ENCODE measurements around the gene TPSG1.

TPSG1 gene

DNA sequence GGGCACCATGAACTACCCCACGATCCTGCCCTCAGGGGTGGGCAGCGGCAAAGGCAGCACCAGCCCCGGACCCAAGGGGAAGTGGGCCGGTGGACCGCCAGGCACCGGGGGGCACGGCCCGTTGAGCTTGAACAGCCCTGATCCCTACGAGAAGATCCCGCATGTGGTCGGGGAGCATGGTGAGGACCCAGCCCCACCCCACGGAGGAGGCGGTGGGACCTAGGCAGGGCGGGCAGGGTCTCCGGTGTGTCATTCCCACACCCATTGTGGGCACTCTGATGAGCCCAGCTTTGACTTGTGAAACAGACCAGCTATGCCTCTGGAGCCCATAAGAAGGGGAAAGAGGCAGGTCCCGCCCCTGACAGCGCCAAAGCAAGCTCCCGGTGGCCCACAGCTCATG lies 22.8 kb downstream of the TPSG1 start:
- no peak for ATAC-seq
- TF ChIP-seq ZNF70 (CRISPR knock-in tag; IDR thresholded peaks at IDR 0.05) (no peak), ZFP3 (CRISPR knock-in tag; IDR thresholded peaks at IDR 0.05) (no peak), ESRRG (CRISPR knock-in tag; IDR thresholded peaks at IDR 0.05) (no peak), ZNF565 (CRISPR knock-in tag; conservative IDR thresholded peaks at IDR 0.05; ENCODE audit: low read depth) (no peak)
- TF ChIP-seq, protein P1, sequence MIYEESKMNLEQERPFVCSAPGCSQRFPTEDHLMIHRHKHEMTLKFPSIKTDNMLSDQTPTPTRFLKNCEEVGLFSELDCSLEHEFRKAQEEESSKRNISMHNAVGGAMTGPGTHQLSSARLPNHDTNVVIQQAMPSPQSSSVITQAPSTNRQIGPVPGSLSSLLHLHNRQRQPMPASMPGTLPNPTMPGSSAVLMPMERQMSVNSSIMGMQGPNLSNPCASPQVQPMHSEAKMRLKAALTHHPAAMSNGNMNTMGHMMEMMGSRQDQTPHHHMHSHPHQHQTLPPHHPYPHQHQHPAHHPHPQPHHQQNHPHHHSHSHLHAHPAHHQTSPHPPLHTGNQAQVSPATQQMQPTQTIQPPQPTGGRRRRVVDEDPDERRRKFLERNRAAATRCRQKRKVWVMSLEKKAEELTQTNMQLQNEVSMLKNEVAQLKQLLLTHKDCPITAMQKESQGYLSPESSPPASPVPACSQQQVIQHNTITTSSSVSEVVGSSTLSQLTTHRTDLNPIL (CRISPR knock-in tag; IDR thresholded peaks at IDR 0.05; ENCODE audit: low read depth), result no peak
- TF ChIP-seq, protein P2, sequence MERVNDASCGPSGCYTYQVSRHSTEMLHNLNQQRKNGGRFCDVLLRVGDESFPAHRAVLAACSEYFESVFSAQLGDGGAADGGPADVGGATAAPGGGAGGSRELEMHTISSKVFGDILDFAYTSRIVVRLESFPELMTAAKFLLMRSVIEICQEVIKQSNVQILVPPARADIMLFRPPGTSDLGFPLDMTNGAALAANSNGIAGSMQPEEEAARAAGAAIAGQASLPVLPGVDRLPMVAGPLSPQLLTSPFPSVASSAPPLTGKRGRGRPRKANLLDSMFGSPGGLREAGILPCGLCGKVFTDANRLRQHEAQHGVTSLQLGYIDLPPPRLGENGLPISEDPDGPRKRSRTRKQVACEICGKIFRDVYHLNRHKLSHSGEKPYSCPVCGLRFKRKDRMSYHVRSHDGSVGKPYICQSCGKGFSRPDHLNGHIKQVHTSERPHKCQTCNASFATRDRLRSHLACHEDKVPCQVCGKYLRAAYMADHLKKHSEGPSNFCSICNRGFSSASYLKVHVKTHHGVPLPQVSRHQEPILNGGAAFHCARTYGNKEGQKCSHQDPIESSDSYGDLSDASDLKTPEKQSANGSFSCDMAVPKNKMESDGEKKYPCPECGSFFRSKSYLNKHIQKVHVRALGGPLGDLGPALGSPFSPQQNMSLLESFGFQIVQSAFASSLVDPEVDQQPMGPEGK (CRISPR knock-in tag; IDR thresholded peaks at IDR 0.05; ENCODE audit: borderline replicate concordance), result no peak

DNA sequence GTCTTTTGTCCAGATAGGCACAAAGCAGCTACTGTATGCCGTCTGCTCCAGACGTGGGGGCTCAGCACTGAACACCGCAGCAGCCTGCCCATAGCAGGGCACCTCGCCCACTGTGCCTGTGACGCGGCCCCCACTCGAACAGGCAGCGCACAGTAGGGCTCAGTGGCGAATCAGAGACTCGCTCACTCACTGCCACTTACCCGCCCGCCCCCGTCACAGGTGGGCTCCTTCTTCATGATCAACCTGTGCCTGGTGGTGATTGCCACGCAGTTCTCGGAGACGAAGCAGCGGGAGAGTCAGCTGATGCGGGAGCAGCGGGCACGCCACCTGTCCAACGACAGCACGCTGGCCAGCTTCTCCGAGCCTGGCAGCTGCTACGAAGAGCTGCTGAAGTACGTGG lies 23.6 kb downstream of the TPSG1 start:
- ATAC-seq, result no peak

More for the DNA sequence above, 23.6 kb downstream of the TPSG1 start:
- TF ChIP-seq SNAI2 (CRISPR knock-in tag; IDR thresholded peaks at IDR 0.05) (no peak), ZNF565 (CRISPR knock-in tag; conservative IDR thresholded peaks at IDR 0.05; ENCODE audit: low read depth) (no peak), ZFP30 (CRISPR knock-in tag; IDR thresholded peaks at IDR 0.05) (no peak), ISL1 (CRISPR knock-in tag; IDR thresholded peaks at IDR 0.05) (no peak), ZC3H10 (CRISPR knock-in tag; IDR thresholded peaks at IDR 0.05) (no peak), CSDC2 (CRISPR knock-in tag; IDR thresholded peaks at IDR 0.05) (no peak), ARNTL (CRISPR knock-in tag; IDR thresholded peaks at IDR 0.05; ENCODE audit: borderline replicate concordance, low read depth) (no peak), ESRRG (CRISPR knock-in tag; IDR thresholded peaks at IDR 0.05) (no peak), ZFP3 (CRISPR knock-in tag; IDR thresholded peaks at IDR 0.05) (no peak), BACH2 (CRISPR knock-in tag; IDR thresholded peaks at IDR 0.05; ENCODE audit: borderline replicate concordance) (no peak), ZNF8 (CRISPR knock-in tag; IDR thresholded peaks at IDR 0.05) (no peak), ZNF70 (CRISPR knock-in tag; IDR thresholded peaks at IDR 0.05) (no peak), TOX (CRISPR knock-in tag; IDR thresholded peaks at IDR 0.05; ENCODE audit: borderline replicate concordance) (no peak), GLIS3 (CRISPR knock-in tag; IDR thresholded peaks at IDR 0.05) (no peak), OSR1 (CRISPR knock-in tag; IDR thresholded peaks at IDR 0.05) (no peak)
- TF ChIP-seq, protein P3, sequence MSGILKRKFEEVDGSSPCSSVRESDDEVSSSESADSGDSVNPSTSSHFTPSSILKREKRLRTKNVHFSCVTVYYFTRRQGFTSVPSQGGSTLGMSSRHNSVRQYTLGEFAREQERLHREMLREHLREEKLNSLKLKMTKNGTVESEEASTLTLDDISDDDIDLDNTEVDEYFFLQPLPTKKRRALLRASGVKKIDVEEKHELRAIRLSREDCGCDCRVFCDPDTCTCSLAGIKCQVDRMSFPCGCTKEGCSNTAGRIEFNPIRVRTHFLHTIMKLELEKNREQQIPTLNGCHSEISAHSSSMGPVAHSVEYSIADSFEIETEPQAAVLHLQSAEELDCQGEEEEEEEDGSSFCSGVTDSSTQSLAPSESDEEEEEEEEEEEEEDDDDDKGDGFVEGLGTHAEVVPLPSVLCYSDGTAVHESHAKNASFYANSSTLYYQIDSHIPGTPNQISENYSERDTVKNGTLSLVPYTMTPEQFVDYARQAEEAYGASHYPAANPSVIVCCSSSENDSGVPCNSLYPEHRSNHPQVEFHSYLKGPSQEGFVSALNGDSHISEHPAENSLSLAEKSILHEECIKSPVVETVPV (CRISPR knock-in tag; IDR thresholded peaks at IDR 0.05), result no peak
- TF ChIP-seq, protein P1 (CRISPR knock-in tag; IDR thresholded peaks at IDR 0.05; ENCODE audit: low read depth), result no peak
- TF ChIP-seq, protein P4, sequence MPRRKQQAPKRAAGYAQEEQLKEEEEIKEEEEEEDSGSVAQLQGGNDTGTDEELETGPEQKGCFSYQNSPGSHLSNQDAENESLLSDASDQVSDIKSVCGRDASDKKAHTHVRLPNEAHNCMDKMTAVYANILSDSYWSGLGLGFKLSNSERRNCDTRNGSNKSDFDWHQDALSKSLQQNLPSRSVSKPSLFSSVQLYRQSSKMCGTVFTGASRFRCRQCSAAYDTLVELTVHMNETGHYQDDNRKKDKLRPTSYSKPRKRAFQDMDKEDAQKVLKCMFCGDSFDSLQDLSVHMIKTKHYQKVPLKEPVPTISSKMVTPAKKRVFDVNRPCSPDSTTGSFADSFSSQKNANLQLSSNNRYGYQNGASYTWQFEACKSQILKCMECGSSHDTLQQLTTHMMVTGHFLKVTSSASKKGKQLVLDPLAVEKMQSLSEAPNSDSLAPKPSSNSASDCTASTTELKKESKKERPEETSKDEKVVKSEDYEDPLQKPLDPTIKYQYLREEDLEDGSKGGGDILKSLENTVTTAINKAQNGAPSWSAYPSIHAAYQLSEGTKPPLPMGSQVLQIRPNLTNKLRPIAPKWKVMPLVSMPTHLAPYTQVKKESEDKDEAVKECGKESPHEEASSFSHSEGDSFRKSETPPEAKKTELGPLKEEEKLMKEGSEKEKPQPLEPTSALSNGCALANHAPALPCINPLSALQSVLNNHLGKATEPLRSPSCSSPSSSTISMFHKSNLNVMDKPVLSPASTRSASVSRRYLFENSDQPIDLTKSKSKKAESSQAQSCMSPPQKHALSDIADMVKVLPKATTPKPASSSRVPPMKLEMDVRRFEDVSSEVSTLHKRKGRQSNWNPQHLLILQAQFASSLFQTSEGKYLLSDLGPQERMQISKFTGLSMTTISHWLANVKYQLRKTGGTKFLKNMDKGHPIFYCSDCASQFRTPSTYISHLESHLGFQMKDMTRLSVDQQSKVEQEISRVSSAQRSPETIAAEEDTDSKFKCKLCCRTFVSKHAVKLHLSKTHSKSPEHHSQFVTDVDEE (CRISPR knock-in tag; IDR thresholded peaks at IDR 0.05), result no peak
- TF ChIP-seq, protein P5, sequence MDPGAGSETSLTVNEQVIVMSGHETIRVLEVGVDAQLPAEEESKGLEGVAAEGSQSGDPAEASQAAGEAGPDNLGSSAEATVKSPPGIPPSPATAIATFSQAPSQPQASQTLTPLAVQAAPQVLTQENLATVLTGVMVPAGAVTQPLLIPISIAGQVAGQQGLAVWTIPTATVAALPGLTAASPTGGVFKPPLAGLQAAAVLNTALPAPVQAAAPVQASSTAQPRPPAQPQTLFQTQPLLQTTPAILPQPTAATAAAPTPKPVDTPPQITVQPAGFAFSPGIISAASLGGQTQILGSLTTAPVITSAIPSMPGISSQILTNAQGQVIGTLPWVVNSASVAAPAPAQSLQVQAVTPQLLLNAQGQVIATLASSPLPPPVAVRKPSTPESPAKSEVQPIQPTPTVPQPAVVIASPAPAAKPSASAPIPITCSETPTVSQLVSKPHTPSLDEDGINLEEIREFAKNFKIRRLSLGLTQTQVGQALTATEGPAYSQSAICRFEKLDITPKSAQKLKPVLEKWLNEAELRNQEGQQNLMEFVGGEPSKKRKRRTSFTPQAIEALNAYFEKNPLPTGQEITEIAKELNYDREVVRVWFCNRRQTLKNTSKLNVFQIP (CRISPR knock-in tag; IDR thresholded peaks at IDR 0.05; ENCODE audit: borderline replicate concordance, low read depth), result no peak
- TF ChIP-seq, protein P2 (CRISPR knock-in tag; IDR thresholded peaks at IDR 0.05; ENCODE audit: borderline replicate concordance), result no peak

All from SK-N-SH treated with all-trans-retinoic acid at 6 μM for 48 hours (cell line).